HG03039 (cell line): ENCODE results near the gene NAA40.
A peak's percentile ranks its signal among the peaks of the same experiment; 100 is the strongest.

Experiments used
- ATAC-seq: cut with Tn5 transposase; IDR thresholded peaks from one replicate; pipeline ENCODE4 v1.9.1; 2021; ENCODE audit warnings: mild to moderate bottlenecking, moderate library complexity; ENCODE audit not compliant: unreplicated experiment

NAA40 gene

GRCh38 chr11:63985812-63986155, 47.0 kb downstream of the NAA40 start:
- ATAC-seq, result no peak

- peak; percentile 82 for ATAC-seq
These were observed 47.5 kb downstream of the NAA40 start, which contains the start of gene OTUB1 for GRCh38 chr11:63986156-63986931. Gene OTUB1 (plus strand): TSS chr11:63986438. CDS start chr11:63986457, 19 bp downstream.

GRCh38 chr11:63986932-63987513, 48.2 kb downstream of the NAA40 start:
- ATAC-seq, result no peak

DNA sequence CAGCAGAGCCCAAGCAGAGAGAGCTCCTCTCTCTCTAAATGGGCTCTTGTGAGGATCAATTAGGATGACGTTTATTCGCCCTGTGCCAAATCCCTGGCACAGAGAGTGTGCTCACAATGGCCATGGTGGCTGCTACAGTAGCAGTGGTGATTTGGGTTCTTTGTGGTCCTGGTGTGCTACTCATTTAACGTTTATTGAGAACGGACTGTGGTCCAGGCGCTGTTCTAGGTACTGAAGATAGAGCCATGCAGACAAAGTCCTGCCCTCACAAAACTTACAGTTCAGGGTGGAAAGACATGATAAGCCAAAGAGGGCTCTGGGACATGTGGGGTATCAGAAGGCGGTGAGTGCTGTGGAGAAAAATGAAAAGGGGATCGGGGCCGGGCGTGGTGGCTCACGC, 52.8 kb downstream of the NAA40 start:
- no peak for ATAC-seq

DNA sequence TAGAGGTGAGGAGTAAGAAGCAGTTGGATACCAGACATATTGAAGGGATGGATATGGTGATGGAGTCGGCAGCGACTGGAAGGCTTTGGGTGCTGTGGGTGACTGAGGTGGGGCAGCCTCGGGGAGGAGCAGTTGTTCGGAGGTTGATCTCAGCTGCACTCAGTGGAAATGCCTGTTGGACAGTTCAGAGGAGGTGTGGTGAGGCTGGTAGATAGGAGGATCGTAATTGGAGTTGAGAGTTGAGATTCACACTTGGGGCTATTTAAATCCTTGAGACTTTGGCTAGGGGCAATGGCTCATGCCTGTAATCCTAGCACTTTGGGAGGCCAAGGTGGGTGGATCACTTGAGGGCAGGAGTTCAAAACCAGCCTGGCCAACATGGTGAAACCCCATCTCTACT, 54.3 kb downstream of the NAA40 start:
- ATAC-seq, result no peak

GRCh38 chr11:63993993-63994392, 55.2 kb downstream of the NAA40 start:
- ATAC-seq, result no peak

GRCh38 chr11:63996512-63996911, 57.7 kb downstream of the NAA40 start:
- no peak for ATAC-seq

GRCh38 chr11:63997104-63997700, 58.4 kb downstream of the NAA40 start:
- ATAC-seq, result no peak

DNA sequence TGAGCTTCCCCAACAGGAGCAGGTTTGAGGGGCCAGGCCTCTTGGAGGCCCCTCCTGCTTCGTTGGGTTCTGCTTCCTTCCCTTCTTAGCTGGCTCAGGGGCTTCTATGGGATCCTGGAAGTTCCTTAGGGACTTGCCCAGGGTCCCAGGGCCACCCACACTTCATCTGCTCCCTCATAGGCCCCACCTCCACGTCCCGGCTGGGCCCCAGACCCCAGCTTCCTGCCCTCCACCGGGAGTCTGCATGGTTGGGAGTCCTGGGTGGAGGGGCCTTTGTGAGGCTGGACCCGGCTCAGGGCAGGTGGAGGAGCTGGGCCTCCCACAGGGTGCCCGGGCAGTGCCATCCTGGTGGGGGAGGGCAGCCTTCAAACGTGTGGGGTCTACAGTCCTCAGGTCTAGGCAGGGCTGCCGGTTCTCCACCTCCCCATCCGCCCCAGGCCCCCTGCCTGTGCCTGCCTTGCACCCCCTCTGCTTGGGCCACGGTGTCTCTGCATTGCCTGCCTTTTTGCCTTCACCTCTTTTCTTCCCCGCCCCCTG, 59.1 kb downstream of the NAA40 start:
- no peak for ATAC-seq

- no peak for ATAC-seq
These were observed 60.0 kb downstream of the NAA40 start for GRCh38 chr11:63998558-63999348.

DNA sequence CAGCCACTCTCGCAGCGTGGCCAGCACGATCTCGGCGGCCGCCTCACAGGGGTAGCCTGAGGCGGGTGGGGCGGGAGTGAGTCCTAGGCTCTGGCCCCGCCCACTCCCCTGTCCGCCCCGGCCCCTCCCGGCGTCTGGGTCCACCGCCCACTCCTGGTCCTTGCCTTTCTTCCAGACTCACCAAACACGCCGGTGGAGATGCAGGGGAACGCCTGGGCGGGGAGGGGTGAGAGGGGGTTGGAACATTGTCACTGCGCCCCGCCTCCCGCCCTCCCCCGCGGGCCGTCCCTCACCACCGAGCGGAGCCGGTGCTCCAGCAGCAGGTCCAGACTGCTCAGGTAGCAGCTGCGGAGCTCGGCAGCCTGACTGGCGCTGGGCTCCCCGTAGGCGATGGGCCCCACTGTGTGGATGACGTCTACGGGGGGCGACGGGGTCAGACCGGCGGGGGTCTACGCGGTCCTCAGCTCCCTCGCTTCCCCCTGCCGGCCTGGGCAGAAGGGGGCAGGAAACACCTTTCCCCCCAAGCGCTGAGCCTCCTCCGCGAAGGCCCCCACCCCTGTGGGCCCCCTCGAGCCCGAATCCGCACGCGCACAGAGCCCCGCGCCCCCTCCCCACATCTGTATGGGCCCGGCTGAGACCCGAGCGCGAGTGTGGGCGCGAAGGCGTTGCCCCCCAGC, 60.7 kb downstream of the NAA40 start:
- no peak for ATAC-seq

DNA sequence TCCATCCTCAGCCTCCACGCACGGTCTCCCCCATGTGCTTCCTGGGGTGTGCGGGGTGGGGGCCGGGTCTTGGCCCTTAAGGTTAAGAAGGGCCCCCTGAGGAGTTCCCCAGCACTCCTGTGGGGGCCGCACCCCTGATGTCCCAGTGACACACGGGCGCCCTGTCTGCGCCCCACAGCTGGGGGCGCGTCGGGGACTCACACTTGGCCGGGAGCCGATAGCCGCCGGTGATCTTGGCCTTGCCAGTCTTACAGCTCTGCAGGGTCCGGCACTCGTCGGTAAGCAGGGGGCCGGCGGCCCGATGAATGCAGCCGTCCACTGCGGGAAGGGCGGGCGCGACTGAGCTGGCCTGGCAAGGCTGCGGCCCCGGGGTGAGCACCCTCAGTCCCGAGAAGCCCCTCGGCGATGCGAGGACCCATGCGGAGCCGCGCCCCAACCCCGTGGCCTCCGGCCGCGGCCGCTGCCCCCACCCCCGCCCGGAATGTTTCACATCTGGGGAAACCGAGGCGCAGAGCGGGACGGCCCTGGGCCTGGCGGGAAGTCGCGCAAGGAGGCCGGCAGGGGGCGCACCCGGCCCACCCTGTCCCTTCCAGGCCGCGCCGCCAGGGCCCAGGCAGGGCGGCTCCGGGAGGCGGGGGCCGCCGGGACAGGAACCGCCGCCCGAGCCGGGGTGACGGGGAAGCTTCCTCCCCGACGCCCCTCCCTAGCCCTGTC, 61.4 kb downstream of the NAA40 start:
- ATAC-seq, result no peak

DNA sequence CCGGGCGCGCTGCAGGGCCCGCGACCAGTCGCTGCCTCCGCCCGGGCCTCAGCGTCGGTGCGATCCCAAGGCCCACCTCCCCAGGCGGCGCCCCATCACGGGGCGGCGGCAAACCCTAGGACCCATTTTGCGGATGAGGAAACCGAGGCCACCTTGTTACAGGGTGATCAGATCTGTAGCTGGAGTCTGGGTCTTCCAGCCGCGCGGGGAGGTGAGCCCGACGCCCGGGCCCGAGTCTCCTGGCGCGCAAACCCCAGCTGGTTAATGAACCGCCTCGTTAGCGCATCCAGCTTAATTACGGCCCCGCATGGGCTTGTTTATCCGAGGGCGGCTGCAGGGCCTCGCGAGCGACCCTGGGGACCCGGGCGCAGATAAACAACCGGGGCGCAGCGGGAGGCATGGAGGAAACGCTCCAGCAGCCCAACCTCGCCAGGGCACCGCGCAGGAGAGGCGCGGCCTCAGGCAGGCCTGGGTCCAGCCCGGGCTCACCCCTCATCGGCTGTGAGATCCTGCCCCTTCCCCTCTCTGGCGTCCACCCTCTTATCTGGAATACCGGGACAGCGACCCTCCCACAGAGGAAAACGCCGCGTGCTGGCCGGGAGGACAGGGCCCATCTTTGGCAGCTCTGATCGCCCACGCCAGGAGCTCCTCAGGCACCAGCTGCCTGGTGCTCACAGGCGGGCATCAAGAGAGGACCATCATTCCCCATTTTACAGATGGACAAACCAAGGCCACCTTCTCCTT, 62.1 kb downstream of the NAA40 start:
- ATAC-seq, result no peak

GRCh38 chr11:64001484-64002420, 63.0 kb downstream of the NAA40 start:
- ATAC-seq, result no peak

DNA sequence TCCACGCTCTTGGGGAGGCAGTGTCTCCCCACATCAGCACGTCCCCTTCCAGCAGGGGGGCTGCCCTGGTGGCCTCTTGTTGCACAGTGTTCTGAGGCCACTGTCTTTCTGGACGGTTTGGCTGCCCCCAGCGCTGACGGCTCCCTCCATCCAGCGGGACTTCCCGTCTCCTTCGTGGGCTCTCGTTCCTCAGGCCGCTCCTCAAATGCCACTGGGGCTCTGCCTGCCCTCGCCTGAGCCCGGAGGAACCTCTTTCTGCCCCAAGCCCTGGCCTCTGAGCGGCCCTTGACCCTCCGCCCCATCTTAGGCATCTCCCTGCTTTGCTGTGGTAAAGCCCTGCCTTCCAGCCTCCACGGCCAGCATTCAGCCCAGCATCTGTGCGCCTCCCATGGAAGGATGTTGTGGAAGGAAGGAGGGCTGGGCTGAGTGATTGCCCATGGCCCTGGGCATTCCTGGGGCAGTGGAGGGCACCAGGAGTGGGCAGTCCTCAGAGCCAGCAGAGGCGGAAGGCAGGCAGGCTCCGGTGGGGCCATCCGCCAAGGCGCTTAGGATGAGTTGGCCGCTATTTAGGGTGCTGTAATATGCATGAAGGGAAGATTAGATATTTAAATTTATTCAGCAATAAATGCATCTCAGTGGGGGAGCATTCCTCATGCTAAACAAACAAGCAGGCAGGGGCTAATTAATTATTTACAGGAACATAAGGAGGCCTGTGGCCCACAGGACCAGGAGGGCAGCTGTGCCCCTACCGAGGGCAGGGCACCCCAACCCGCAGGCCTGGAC, 65.2 kb downstream of the NAA40 start:
- ATAC-seq, result no peak

GRCh38 chr11:64004590-64004984, 65.8 kb downstream of the NAA40 start:
- ATAC-seq, result no peak

GRCh38 chr11:64005691-64006090, 66.9 kb downstream of the NAA40 start:
- ATAC-seq, result no peak
